ENCODE data around the gene PRKCH. TPM values are rescaled to one million over a fixed set of nuclear protein-coding genes. Genes with fewer than 3 reads are reported as not detected.

PRKCH gene
- total and polyA plus RNA-seq, 2 of the 13 experiments (the other 11 are each of a cell fraction or from before 2014, with no cell fraction given) = 0.48 to 1.3 TPM

DNA sequence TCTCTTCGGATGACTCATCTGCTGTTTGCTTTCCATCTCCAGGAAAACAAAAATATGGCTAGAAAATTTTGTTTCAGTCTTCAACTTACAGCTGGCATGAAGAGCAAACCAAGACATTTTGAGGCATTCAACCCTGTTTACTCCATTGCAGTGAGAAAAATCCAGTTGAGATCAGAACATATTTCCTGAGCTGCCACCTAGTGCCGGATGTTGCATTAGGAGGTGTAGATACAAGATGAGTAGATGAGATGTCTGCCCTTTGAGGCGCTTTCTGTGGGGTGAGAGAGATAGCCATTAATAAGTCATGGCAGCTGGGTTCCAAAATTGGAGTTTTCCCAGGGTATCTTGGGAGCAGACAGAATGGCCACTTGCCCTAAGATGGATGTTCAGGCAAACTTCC is 171.1 kb downstream of the PRKCH start:
- no peaks in the 10 kb centered on the region for H3K27me3 ChIP-seq (ENCODE audit: control insufficient read depth in 1 of 2, insufficient read depth in 2 of 2, low read length in 2 of 2)
- H3K9me3 ChIP-seq (ENCODE audit: low read length) = no peaks in the 10 kb centered on the region
- ChIA-PET POLR2A (interaction anchor here (1.8 kb wide), 1 partner anchor 46 kb away, joined by 6 read pairs; no protein-coding TSS in a partner anchor), CTCF (ENCODE audit: low intra/inter-chr PET ratio, low total read pairs) (no interaction called here)
- H3K27ac ChIP-seq (ENCODE audit: extremely low read length, insufficient read depth, low read length) = no peak overlapping the region
- H3K9ac ChIP-seq (ENCODE audit: insufficient read depth, low read depth, low read length) = no peak overlapping the region
- DNase-seq (ENCODE audit: low spot score) (no peak), FAIRE-seq (no peak), ATAC-seq (no peak)
- in situ Hi-C loops (cut with HindIII; ENCODE audit: extremely low pct_ligation_motif_present, low pct_unique_long_range_greater_than_20kb) = no loop called here
- no peak overlapping the region for H3K4me2 ChIP-seq (ENCODE audit: low read depth, low read length)
- no peaks in the 10 kb centered on the region for H3K36me3 ChIP-seq (replicated peaks in 1 of 2; ENCODE audit: control insufficient read depth in 1 of 2, insufficient read depth in 2 of 2, low read length in 2 of 2)
- no peak for TF ChIP-seq ZNF878 (CRISPR knock-in tag; IDR thresholded peaks at IDR 0.05)
- no peak for TF ChIP-seq RCOR2 (CRISPR knock-in tag; IDR thresholded peaks at IDR 0.05)
- TF ChIP-seq NAIF1 (CRISPR knock-in tag; IDR thresholded peaks at IDR 0.05; ENCODE audit: borderline replicate concordance) = no peak
- no peak for TF ChIP-seq TBL1XR1 (IDR thresholded peaks at IDR 0.05; ENCODE audit: borderline replicate concordance, low read length, partially characterized antibody)
- TF ChIP-seq ZSCAN30 (CRISPR knock-in tag; IDR thresholded peaks at IDR 0.05) = no peak
- TF ChIP-seq SALL2 (CRISPR knock-in tag; IDR thresholded peaks at IDR 0.05) = no peak
- no peak for TF ChIP-seq ZNF777 (CRISPR knock-in tag; IDR thresholded peaks at IDR 0.05)
- TF ChIP-seq RBM22 (optimal IDR thresholded peaks at IDR 0.05; ENCODE audit: low read length) = no peak
- TF ChIP-seq, protein P1, sequence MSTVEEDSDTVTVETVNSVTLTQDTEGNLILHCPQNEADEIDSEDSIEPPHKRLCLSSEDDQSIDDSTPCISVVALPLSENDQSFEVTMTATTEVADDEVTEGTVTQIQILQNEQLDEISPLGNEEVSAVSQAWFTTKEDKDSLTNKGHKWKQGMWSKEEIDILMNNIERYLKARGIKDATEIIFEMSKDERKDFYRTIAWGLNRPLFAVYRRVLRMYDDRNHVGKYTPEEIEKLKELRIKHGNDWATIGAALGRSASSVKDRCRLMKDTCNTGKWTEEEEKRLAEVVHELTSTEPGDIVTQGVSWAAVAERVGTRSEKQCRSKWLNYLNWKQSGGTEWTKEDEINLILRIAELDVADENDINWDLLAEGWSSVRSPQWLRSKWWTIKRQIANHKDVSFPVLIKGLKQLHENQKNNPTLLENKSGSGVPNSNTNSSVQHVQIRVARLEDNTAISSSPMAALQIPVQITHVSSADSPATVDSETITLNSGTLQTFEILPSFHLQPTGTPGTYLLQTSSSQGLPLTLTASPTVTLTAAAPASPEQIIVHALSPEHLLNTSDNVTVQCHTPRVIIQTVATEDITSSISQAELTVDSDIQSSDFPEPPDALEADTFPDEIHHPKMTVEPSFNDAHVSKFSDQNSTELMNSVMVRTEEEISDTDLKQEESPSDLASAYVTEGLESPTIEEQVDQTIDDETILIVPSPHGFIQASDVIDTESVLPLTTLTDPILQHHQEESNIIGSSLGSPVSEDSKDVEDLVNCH (CRISPR knock-in tag; IDR thresholded peaks at IDR 0.05) = no peak
- TF ChIP-seq ZSCAN21 (CRISPR knock-in tag; IDR thresholded peaks at IDR 0.05; ENCODE audit: borderline replicate concordance) = no peak
- TF ChIP-seq HDAC6 (IDR thresholded peaks at IDR 0.05; ENCODE audit: low read depth, low read length) = no peak
- TF ChIP-seq POLR2A (IDR thresholded peaks at IDR 0.05; ENCODE audit: insufficient read depth in 1 of 2, low read depth in 2 of 2, low read length in 2 of 2) = no peak
- H4K20me1 ChIP-seq (ENCODE audit: insufficient read depth, low read length) = no peaks in the 10 kb centered on the region
- no peaks in the 10 kb centered on the region for H3K79me2 ChIP-seq (ENCODE audit: insufficient read depth, low read length)
- H2AFZ ChIP-seq (ENCODE audit: low read length) = no peak overlapping the region
- no peak overlapping the region for H3K4me3 ChIP-seq (replicated peaks in 1 of 3; ENCODE audit: insufficient read depth in 1 of 3, low read depth in 2 of 3, low read length in 3 of 3)
- 85% methylated on average over 3 of the region's 3 CpGs for WGBS (ENCODE audit: low lambda C conversion rate)
- peaks cover 57% of the 10 kb centered on the region for H3K4me1 ChIP-seq (ENCODE audit: insufficient read depth, low read length)
- intact Hi-C loops (cut with micrococcal nuclease; ENCODE audit: unreplicated experiment) = no loop called here
- BruUV-seq (replicated peaks) = no TSS peak
